GM10266 (cell line): ENCODE data around the gene SREBF1.

Experiments used
- DNase-seq: peaks from one replicate; pipeline ENCODE4 v3.0.0; 2012; ENCODE audit errors: extremely low spot score
- CTCF ChIP-seq: IDR thresholded peaks from 2 replicates; pipeline ENCODE4 v1.5.1; 2012; ENCODE audit warnings: mild to moderate bottlenecking, low read depth; ENCODE audit not compliant: control insufficient read depth, insufficient read depth; ENCODE audit errors: missing control alignments

The SREBF1 gene

GRCh38 chr17:17790637-17791464 is 45.9 kb downstream of the SREBF1 start:
- TF ChIP-seq CTCF = no peak
- no peak for DNase-seq

DNA sequence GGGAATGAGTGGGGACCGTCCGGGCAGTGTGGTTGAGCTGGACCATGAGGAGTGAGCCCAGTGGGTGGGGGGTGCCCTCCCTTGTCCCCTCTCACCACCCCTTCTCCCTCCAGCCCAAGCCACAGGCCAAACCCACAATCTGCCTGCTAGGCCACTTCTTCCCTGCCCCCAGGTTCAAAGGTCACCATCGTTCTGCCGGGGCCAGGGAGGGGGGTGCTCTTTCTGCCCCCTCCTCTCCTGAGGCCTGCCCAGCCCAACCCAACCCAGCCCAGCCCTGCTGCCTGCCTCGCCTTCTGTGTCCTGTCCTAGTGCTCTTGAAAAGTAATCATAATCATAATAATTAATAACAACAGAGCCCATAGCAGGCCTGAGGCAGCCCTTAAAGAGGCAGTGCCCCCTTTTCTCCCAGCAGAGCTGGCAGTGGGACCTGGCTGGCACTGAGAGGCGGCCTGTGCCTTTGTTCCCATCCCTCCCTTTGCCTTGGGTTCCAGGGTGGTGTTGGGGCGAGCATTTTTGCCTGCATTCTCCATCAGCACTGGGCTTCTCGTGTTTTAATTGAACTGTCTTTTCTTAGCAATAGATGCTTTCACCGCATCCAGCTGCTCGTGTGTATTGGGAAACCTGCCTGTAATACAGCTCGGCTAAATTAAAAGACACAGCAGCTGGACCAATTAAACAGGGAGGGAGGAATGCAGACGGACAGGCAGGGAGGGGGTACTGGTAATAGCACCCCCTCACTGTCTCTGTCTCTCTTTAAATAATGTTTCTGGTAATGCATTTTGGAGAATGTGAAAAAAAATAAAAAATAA is 46.8 kb downstream of the SREBF1 start:
- DNase-seq = no peak
- TF ChIP-seq CTCF = no peak

GRCh38 chr17:17789410-17789809 is 47.4 kb downstream of the SREBF1 start:
- no peak for DNase-seq
- TF ChIP-seq CTCF = no peak

DNA sequence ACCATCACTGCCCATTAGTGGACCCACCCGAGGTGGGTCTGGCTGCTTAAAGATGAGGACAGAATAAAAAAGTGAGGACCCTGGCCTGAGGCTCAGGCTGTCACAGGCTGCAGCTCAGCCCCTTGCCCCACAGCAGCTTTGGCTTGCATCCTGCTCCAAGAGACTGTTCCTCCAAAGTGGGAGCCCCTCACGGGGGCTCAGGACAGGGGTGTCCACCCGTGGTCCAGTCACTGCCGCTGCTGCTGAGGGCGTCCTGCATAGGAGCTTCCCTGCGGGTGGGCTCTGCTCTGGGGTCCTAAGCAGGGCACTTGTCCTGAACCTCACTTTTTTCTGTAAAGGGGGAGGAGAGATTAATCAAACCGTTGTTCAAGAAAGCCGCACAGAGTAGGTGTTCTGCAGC is 47.8 kb downstream of the SREBF1 start:
- TF ChIP-seq CTCF = no peak
- no peak for DNase-seq

GRCh38 chr17:17787568-17787967 is 49.2 kb downstream of the SREBF1 start:
- DNase-seq = no peak
- no peak for TF ChIP-seq CTCF

DNA sequence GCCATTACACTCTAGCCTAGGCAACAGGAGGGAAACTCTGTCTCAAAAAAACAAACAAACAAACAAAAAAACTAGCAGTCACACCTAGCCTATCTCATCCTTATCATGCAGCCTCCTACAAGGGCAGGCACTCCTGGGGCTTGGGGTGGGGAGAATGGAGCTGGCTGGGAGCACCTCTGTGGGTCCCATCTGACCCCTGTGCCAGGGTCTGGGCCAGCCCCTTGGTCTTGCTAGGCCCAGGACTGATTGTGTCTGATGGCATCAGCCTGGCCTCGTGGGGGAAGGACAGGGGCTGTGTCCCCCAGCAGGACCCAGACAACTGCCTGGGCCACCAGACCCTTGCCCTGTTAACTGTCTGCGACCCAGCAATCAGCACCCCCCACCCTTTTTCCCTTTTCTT is 49.8 kb downstream of the SREBF1 start:
- DNase-seq = no peak
- no peak for TF ChIP-seq CTCF

GRCh38 chr17:17785407-17785806 is 51.4 kb downstream of the SREBF1 start:
- no peak for DNase-seq
- TF ChIP-seq CTCF = no peak
